ENCODE results near the gene MAGI2. TPM values are rescaled to one million over a fixed set of nuclear protein-coding genes. Genes with fewer than 3 reads are reported as not detected.

Gene MAGI2
- total RNA-seq, 4 donors from 2014 or later, result 0.98 to 4.8 (median 2.5) TPM

- no peak for TF ChIP-seq POLR2A (IDR thresholded peaks at IDR 0.05)
- no peak for TF ChIP-seq POLR2AphosphoS5 (IDR thresholded peaks at IDR 0.05)
- TF ChIP-seq, protein P1, sequence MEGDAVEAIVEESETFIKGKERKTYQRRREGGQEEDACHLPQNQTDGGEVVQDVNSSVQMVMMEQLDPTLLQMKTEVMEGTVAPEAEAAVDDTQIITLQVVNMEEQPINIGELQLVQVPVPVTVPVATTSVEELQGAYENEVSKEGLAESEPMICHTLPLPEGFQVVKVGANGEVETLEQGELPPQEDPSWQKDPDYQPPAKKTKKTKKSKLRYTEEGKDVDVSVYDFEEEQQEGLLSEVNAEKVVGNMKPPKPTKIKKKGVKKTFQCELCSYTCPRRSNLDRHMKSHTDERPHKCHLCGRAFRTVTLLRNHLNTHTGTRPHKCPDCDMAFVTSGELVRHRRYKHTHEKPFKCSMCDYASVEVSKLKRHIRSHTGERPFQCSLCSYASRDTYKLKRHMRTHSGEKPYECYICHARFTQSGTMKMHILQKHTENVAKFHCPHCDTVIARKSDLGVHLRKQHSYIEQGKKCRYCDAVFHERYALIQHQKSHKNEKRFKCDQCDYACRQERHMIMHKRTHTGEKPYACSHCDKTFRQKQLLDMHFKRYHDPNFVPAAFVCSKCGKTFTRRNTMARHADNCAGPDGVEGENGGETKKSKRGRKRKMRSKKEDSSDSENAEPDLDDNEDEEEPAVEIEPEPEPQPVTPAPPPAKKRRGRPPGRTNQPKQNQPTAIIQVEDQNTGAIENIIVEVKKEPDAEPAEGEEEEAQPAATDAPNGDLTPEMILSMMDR (IDR thresholded peaks at IDR 0.05), result no peak
- Histone ChIP-seq H3K9me3 (peaks cover 2% of the 10 kb centered on the region), H3K4me3 (no peak overlapping the region), H3K27me3 (no peaks in the 10 kb centered on the region), H3K27ac (no peak overlapping the region), H3K36me3 (no peaks in the 10 kb centered on the region), H3K4me1 (no peaks in the 10 kb centered on the region)
- DNase-seq (ENCODE audit: low spot score in 2 of 2), result no peak
- WGBS, result 61% methylated on average over 3 of the region's 3 CpGs
These were observed 705.9 kb downstream of the MAGI2 start for GRCh38 chr7:78747592-78747991.

DNA sequence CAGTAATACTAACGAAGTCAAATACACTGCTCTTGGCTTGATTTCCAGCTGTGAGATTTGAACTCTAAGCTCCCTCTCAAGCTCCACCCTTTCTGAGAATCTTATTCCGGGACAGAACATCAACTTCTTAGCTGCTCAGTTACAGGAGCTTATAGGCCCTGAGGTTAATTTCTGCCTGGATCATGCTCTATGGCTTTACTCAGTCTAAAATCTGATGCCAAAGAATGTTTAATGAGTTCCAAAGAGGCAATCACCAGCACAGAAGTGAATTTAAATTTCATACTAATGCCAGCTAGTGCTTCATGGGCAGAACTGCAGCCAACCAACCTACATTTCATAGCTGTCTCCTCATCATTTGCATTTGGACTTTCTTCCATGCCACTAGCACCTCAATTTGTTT is 707.2 kb downstream of the MAGI2 start:
- Histone ChIP-seq H3K9me3 (no peaks in the 10 kb centered on the region), H3K36me3 (no peaks in the 10 kb centered on the region), H3K27ac (no peak overlapping the region), H3K4me1 (no peaks in the 10 kb centered on the region), H3K27me3 (no peaks in the 10 kb centered on the region), H3K4me3 (no peak overlapping the region)
- DNase-seq (ENCODE audit: low spot score in 2 of 2), result no peak
- WGBS, result 36% methylated on average over 2 of the region's 2 CpGs
- no peak for TF ChIP-seq POLR2AphosphoS5 (IDR thresholded peaks at IDR 0.05)
- TF ChIP-seq, protein P1 (IDR thresholded peaks at IDR 0.05), result no peak
- no peak for TF ChIP-seq EP300 (IDR thresholded peaks at IDR 0.05)
- TF ChIP-seq POLR2A (IDR thresholded peaks at IDR 0.05), result no peak

DNA sequence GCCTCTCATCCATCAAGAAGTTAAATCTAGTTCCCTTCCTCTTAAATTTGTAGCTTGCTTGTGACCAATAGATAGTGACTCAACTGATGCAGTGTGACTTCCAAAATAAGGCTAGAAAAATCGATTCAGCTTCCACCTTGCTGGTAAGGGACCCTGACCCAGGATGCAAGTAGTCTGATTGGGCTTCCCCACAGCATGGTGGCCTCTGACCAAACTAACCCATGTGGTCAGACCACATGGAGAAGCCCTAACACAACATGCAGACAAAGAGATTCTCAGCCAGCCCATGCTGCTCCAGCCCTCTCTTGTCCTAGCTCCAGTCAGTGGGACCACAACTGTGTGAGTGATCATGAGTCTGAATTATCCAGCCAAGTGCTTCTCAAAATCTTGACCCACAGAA is 710.8 kb downstream of the MAGI2 start:
- H3K4me3 ChIP-seq, result no peak overlapping the region
- H3K36me3 ChIP-seq, result no peaks in the 10 kb centered on the region
- WGBS, result 80% methylated on average over 1 of the region's 1 CpG
- no peaks in the 10 kb centered on the region for H3K4me1 ChIP-seq
- H3K27me3 ChIP-seq, result no peaks in the 10 kb centered on the region
- H3K27ac ChIP-seq, result no peak overlapping the region
- TF ChIP-seq, protein P1 (IDR thresholded peaks at IDR 0.05), result no peak
- no peak for TF ChIP-seq POLR2A (IDR thresholded peaks at IDR 0.05)
- TF ChIP-seq EP300 (IDR thresholded peaks at IDR 0.05), result no peak
- no peak for TF ChIP-seq POLR2AphosphoS5 (IDR thresholded peaks at IDR 0.05)
- H3K9me3 ChIP-seq, result no peaks in the 10 kb centered on the region
- no peak for DNase-seq (ENCODE audit: low spot score in 2 of 2)

DNA sequence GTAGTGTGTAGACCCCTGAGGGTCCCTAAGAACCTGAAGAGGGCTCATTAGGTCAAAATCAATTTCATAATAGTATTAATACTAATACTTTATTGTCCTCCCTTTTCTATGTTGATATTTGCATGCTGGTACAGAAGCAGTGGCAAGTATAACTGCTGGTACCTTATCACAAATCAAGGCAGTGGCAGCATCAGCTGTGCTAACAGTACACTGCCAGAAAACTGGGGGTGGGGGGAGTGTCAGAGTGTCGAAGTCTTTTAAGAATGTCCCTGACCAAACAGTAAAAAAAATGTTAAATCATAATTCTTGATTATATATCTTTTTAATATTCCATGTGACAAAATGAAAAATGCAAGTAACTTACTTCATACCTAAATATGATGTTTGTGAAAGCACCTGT is 716.9 kb downstream of the MAGI2 start:
- H3K27ac ChIP-seq, result no peak overlapping the region
- H3K36me3 ChIP-seq, result no peaks in the 10 kb centered on the region
- no peak for TF ChIP-seq EP300 (IDR thresholded peaks at IDR 0.05)
- no peak for TF ChIP-seq POLR2AphosphoS5 (IDR thresholded peaks at IDR 0.05)
- TF ChIP-seq POLR2A (IDR thresholded peaks at IDR 0.05), result no peak
- TF ChIP-seq, protein P1 (IDR thresholded peaks at IDR 0.05), result no peak
- H3K4me3 ChIP-seq, result no peak overlapping the region
- DNase-seq (ENCODE audit: low spot score in 2 of 2), result no peak
- H3K4me1 ChIP-seq, result no peaks in the 10 kb centered on the region
- no peaks in the 10 kb centered on the region for H3K27me3 ChIP-seq
- WGBS, result 37% methylated on average over 1 of the region's 1 CpG
- no peaks in the 10 kb centered on the region for H3K9me3 ChIP-seq

GRCh38 chr7:78734626-78735025 is 718.8 kb downstream of the MAGI2 start:
- whole genome bisulfite sequencing, result 79% methylated on average over 6 of the region's 6 CpGs
- H3K27ac ChIP-seq, result no peak overlapping the region
- H3K9me3 ChIP-seq, result no peaks in the 10 kb centered on the region
- no peaks in the 10 kb centered on the region for H3K36me3 ChIP-seq
- H3K4me3 ChIP-seq, result no peak overlapping the region
- TF ChIP-seq EP300 (IDR thresholded peaks at IDR 0.05) (no peak), POLR2AphosphoS5 (IDR thresholded peaks at IDR 0.05) (no peak), POLR2A (IDR thresholded peaks at IDR 0.05) (no peak)
- TF ChIP-seq, protein P1 (IDR thresholded peaks at IDR 0.05), result no peak
- H3K4me1 ChIP-seq, result no peaks in the 10 kb centered on the region
- DNase-seq (ENCODE audit: low spot score in 2 of 2), result no peak
- no peaks in the 10 kb centered on the region for H3K27me3 ChIP-seq

All from suprapubic skin (tissue), 4 donors.